Activated effector memory CD4-positive, alpha-beta T cell treated with Interleukin-2 at 50 U/mL for 16 hours (primary cell): ENCODE results near the gene ANKRD11.
A peak's percentile ranks its signal among the peaks of the same experiment; 100 is the strongest.
"Not testable (repeated sequence)": the region's sequence is repeated elsewhere in the genome, so short reads cannot be mapped to it uniquely, and the experiment has no call there.

ENCODE experiments used
- DNase-seq: peaks from one replicate; pipeline ENCODE4 v3.0.0-alpha.2; 2020

ANKRD11 gene

GRCh38 chr16:89253548-89254287, 236.6 kb downstream of the ANKRD11 start:
- no peak for DNase-seq

- no peak for DNase-seq
Observed at GRCh38 chr16:89248196-89248982, 242.0 kb downstream of the ANKRD11 start.

DNA sequence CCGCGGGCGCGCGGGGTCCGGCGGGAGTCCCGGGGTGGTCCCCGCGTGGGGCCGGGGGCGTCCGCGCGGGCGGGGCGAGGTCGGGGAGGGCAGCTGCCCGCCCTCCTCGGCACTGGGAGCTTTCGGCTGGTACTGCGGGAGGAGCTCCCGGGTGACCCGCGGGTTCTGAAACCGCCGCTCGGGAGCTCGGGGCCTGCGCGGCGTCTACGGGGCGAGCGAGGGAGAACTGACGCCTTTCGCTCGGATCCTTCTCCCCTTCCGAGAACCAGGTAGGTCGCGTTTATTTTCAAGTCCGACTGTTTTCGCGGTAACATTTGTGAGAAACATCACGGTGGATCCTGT, 242.7 kb downstream of the ANKRD11 start:
- DNase-seq = not testable (repeated sequence)

- peak; percentile 91 for DNase-seq
Observed at GRCh38 chr16:89246903-89247733, 243.2 kb downstream of the ANKRD11 start.

- DNase-seq = no peak
Observed at GRCh38 chr16:89246383-89246902, 243.9 kb downstream of the ANKRD11 start.

- DNase-seq = no peak
Observed at GRCh38 chr16:89244754-89245153, 245.6 kb downstream of the ANKRD11 start.

DNA sequence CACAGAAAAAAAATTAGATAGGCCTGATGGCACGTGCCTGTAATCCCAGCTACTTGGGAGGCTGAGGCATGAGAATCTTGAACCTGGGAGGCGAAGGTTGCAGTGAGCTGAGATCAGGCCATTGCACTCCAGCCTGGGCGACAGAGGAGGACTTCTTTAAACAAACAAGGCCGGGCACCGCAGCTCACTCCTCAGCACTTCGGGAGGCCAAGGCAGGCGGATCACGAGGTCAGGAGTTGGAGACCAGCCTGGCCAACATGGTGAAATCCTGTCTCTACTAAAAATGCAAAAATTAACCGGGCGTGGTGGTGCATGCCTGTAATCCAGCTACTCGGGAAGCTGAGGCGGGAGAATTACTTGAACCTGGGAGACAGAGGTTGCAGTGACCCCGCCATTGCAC, 246.1 kb downstream of the ANKRD11 start:
- DNase-seq = not testable (repeated sequence)

DNA sequence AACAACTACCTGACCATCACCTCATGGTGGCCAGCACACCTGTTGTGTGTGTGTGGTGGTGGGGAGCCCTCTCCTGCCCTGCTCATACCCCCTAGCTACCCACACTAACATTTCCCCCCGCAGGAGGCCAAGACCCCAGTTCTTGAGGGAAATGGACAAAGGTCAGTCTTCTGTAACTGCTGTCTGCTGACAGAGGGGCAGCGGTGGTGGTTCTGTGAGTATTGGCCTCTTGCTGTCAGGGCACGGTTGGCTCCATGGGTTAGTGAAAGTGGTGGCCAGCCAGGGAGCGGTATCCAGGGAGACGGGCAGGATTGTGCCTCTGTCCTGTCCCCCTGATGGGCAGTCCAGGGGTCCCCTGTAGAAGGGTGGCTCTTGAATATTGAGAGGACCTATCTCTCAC, 246.7 kb downstream of the ANKRD11 start:
- DNase-seq = no peak

DNA sequence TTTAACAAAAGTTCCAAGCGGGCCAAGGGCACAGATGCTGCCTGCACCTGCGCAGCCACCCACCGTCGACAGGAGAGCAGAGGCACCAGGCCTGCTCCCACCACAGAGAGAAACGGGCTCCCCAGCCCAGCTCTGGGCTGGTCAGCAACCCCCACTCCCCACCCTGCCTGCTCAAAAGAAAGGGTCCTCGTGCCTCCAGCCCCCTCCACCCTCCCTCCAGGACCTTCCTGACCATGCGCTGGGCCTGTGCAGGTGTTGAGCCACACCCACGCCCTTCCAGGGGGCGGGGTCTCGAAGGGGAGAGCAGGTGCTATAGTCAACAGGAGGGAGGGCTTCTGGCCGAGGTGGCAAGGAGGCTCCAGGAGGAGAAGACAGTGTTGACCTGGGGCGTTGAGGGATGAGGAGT, 247.6 kb downstream of the ANKRD11 start:
- no peak for DNase-seq

DNA sequence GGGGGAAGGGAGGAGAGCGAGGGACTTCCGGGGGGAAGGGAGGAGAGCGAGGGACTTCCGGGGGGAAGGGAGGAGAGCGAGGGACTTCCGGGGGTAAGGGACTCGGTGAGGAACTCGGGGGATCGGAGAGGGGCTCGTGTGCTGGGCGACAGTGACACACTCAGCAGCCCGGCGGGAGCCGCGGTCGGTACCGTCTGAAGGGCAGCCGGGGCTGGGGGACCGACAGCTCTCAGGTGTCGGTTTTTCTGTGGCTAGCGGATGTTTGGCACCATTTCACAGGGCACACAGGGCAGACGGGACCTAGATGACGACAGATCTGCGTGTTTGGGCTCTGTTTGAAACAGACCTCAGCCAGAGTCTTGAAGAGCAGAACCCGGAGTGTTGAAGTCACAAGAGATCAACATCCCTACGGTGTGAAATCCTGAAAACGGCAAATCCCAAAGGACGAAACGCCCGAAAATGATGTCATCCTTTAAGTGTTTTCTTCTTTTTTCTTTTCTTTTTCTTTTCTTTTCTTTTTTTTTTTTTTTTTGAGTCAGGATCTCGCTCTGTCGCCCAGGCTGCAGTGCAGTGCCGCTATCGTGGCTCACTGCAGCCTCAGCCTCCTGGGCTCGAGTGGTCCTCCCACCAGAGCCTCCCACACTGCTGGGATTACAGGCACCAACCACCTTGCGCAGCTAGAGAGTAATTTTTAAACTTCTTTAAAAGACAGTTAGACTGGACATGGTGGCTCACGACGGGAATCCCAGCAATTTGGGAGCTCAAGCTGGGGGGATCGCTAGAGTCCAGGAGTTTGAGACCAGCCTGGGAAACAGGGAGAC, 249.0 kb downstream of the ANKRD11 start:
- DNase-seq = peak; percentile 73

DNA sequence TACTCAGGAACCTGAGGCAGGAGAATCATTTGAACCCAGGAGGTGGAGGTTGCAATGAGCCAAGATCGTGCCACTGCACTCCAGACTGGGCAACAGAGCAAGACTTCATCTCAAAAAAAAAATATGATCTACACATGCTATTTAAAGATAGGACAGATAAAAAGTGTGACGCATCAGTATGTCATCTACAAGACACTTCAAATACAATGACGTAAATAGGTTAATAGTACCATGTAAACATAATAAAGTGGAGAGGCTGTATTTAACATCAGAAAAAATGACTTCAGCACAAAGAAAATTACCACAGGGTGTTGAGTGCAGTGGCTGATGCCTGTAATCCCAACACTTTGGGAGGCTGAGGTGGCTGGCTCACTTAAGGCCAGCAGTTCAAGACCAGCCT, 252.6 kb downstream of the ANKRD11 start:
- DNase-seq = no peak

- DNase-seq = no peak
Observed at GRCh38 chr16:89233678-89234490, 256.5 kb downstream of the ANKRD11 start.

DNA sequence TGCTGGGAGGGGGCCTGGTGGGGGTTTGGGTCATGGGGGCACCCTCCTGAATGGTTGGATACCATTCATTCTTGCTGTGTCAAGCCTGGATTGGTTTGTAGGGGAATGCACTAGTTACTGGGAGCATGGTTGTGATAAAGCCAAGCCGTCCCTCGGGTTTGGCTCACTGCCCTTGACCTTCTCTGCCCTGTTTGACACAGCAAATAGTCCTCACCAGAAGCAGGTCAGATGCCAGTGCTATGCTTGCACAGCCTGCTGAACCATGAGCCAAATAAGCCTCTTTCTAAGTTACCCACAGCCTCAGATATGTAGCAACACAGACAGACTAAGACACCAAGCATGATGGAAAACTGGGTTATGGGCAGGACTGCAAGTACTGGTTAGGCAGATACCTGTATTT, 258.3 kb downstream of the ANKRD11 start:
- DNase-seq = no peak

DNA sequence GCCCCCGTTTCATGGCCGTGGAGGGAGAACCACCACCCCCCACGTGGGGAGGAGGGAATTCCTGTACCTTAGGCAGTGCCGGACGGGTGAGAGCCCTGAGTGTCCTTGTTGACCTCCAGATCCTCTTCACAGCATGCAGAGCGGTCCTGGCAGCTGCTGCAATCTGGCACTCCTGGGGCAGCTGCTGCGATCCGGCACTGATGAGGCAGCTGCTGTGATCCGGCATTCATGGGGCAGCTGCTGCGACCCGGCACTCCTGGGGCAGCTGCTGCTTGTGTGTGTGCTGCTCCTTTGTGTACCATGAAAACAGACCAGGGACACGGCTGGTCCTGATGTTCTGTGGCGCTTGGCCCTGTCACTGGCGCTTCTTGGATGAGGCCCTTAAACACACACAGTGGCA, 260.1 kb downstream of the ANKRD11 start:
- no peak for DNase-seq

DNA sequence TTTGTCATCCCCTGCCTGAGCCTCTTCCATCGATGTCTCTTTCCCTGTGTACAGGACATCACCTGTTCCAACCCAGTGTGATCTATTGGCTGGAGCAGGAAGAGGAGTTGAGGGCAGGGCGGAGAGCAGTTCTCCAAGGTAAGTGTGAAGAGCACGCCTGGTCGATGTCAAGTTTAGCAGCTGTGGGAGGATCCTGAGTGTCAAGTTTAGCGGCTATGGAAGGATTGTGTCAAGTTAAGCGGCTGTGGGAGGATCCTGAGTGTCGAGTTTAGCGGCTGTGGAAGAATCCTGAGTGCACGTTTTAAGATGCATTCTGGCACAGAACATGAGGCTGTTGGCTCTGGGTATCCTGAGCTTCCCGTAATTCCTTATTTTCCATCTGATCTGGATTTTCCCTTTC, 265.7 kb downstream of the ANKRD11 start:
- DNase-seq = no peak

DNA sequence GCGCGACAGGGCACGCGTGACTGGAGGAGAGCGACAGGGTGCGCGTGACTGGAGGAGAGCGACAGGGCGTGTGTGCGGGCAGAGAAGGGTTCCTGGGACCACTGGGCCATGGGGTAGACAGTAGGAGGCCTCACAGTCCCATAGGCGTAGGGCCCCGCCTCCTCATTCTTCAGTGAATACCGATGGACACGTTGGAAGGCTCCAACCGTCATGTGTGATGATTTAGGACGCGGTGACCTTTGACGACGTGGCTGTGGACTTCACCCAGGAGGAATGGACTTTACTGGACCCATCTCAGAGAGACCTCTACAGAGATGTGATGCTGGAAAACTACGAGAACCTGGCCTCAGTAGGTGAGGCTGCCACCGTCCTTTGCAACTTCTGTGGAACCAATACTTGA, 267.4 kb downstream of the ANKRD11 start:
- DNase-seq = no peak

DNA sequence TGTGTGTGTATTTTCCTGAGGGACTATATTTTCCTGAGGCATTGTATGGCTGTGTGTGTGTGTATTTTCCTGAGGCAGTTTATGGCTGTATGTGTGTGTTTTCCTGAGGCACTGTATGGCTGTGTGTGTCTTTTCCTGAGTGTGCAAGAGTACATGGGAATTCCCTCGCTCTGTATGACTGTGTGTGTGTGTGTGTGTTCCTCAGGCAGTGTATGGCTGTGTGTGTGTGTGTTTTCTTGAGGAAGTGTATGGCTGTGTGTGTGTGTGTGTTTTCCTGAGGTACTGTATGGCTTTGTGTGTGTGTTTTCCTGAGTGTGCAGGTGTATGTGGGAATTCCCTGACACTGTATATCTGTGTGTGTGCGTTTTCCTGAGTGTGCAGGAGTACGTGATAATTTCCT, 268.8 kb downstream of the ANKRD11 start:
- DNase-seq = no peak

DNA sequence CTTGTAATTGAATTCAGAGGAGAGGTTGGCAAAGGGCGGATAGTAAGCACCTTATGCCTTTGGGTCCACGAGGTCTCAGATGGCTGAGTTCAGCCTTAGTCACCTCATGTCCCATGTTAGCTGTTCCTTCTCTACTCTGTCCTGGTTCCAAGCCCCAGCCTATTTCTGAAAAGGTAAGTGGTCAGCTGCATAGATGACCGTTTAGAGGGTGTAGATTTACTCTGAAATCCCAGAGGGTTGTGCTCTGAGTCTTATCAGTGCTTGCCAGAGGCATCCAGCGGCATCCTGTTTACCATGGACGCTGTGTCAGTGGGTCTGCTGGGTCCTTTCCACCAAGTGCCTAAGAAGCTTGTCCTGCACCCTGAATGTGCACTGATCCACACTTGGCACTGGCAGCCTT, 271.0 kb downstream of the ANKRD11 start:
- no peak for DNase-seq
